A549 (cell line): ENCODE data around the gene ZNF445. TPM values are rescaled to one million over a fixed set of nuclear protein-coding genes. Genes with fewer than 3 reads are reported as not detected.

ENCODE experiments used
- ATAC-seq, 2 experiments: fragments of 200-7000 bp in 1 of 2; fragments of >200 bp in 1 of 2; cut with Nextera tagmentation in 1 of 2; cut with Tn5 transposase in 1 of 2; 3 replicates each; pipeline versions ENCODE4 v1.8.0 to v1.9.1; 2018 to 2020; ENCODE audit warnings: mild to moderate bottlenecking in 1 of 2, moderate library complexity in 1 of 2
- CTCF ChIA-PET: fragments of 300-600 bp; sonication (Branson Sonifier 250); formaldehyde crosslinking; extraction: SDS; loops from one replicate; lab custom pipeline; 2021; ENCODE audit warnings: antibody characterized with exemption, inconsistent platforms; lab: Yijun Ruan, JAX
- POLR2A ChIA-PET: fragments of 350-600 bp; formaldehyde crosslinking; extraction: SDS; loops from one replicate; lab custom pipeline; 2021; ENCODE audit warnings: antibody characterized with exemption, inconsistent platforms; lab: Yijun Ruan, JAX
- DNase-seq, 2 experiments: peaks; one replicate each; pipeline versions ENCODE4 v3.0.0 to v3.0.0-alpha.2; 2011 to 2016; ENCODE audit warnings: low read depth in 1 of 2, low spot score in 1 of 2
- FAIRE-seq: peaks from 2 replicates; lab custom pipeline; 2011; peaks lifted over from hg19 to GRCh38; lab: Jason Lieb, UNC
- H3K27ac ChIP-seq, 2 experiments: fragments of >200 bp; sonication (Bioruptor Twin); formaldehyde crosslinking; 3 replicates each; pipeline ENCODE4 v1.5.1; 2016 to 2017
- H3K4me1 ChIP-seq: fragments of >200 bp; sonication (Bioruptor Twin); formaldehyde crosslinking; 3 replicates; pipeline ENCODE4 v1.6.1; 2016
- H3K4me2 ChIP-seq: fragments of >200 bp; sonication (Bioruptor Twin); formaldehyde crosslinking; 3 replicates; pipeline ENCODE4 v1.6.1; 2016
- H3K4me3 ChIP-seq: fragments of >200 bp; sonication (Bioruptor Twin); formaldehyde crosslinking; 3 replicates; pipeline ENCODE4 v1.5.1; 2016
- H3K9me3 ChIP-seq: fragments of >200 bp; sonication (Bioruptor Twin); formaldehyde crosslinking; 3 replicates; pipeline ENCODE4 v1.6.1; 2016
- BHLHE40 ChIP-seq: IDR thresholded peaks from 2 replicates; pipeline ENCODE4 v1.6.1; 2012; ENCODE audit warnings: low read depth, low read length, inconsistent platforms
- CBX2 ChIP-seq: fragments of 200-600 bp; sonication (generic); IDR thresholded peaks from 2 replicates; pipeline ENCODE4 v1.6.1; 2016; ENCODE audit warnings: low read depth, mild to moderate bottlenecking, borderline replicate concordance
- E2F6 ChIP-seq: IDR thresholded peaks from 2 replicates; pipeline ENCODE4 v1.6.1; 2012; ENCODE audit warnings: low read depth, borderline replicate concordance
- EHF ChIP-seq: fragments of 250-450 bp; sonication (Bioruptor Pico); IDR thresholded peaks from 2 replicates; pipeline ENCODE4 v1.5.0; 2020; ENCODE audit warnings: mild to moderate bottlenecking
- EHMT2 ChIP-seq: fragments of 200-600 bp; sonication (generic); IDR thresholded peaks from 2 replicates; pipeline ENCODE4 v1.6.1; 2016; ENCODE audit warnings: antibody characterized with exemption, low read depth, mild to moderate bottlenecking, moderate library complexity
- FOSL2 ChIP-seq, 2 experiments: fragments of 450-650 bp in 1 of 2; fragments of >200 bp in 1 of 2; sonication (Bioruptor Twin) in 1 of 2; formaldehyde crosslinking; IDR thresholded peaks; 2 replicates each; pipeline versions ENCODE4 v1.5.0 to v1.6.1; 2016 to 2020; ENCODE audit warnings: mild to moderate bottlenecking in 1 of 2, moderate library complexity in 1 of 2
- GATA3 ChIP-seq: IDR thresholded peaks from 2 replicates; pipeline ENCODE4 v1.6.1; 2012; ENCODE audit warnings: borderline replicate concordance
- HDAC2 ChIP-seq: fragments of 200-600 bp; sonication (generic); IDR thresholded peaks from 2 replicates; pipeline ENCODE4 v1.6.1; 2016
- HES2 ChIP-seq: fragments of >200 bp; sonication (Bioruptor Twin); formaldehyde crosslinking; IDR thresholded peaks from 2 replicates; pipeline ENCODE4 v1.6.1; 2016
- HOXA7 ChIP-seq: fragments of 250-450 bp; sonication (Bioruptor Pico); IDR thresholded peaks from 2 replicates; pipeline ENCODE4 v1.5.0; 2020; ENCODE audit warnings: mild to moderate bottlenecking, moderate library complexity
- HOXB13 ChIP-seq: fragments of 250-450 bp; sonication (Bioruptor Pico); IDR thresholded peaks from 2 replicates; pipeline ENCODE4 v1.5.0; 2020; ENCODE audit warnings: low read depth, mild to moderate bottlenecking, moderate library complexity
- HOXB5 ChIP-seq: fragments of 250-450 bp; sonication (Bioruptor Pico); IDR thresholded peaks from 2 replicates; pipeline ENCODE4 v1.5.0; 2020; ENCODE audit warnings: mild to moderate bottlenecking, moderate library complexity
- MAX ChIP-seq: IDR thresholded peaks from 2 replicates; pipeline ENCODE4 v1.6.1; 2012
- MAZ ChIP-seq: fragments of 150-350 bp; IDR thresholded peaks from 2 replicates; pipeline ENCODE4 v1.6.1; 2014; ENCODE audit warnings: antibody characterized with exemption, low read depth, low read length, borderline replicate concordance
- NFE2L2 ChIP-seq: fragments of 150-350 bp; conservative IDR thresholded peaks from 2 replicates; pipeline ENCODE4 v1.6.1; 2014; ENCODE audit warnings: low read length
- NR3C1 ChIP-seq: fragments of >200 bp; sonication (Bioruptor Twin); formaldehyde crosslinking; IDR thresholded peaks from 3 replicates; pipeline ENCODE4 v1.6.1; 2017
- PHF8 ChIP-seq: fragments of 200-600 bp; sonication (generic); IDR thresholded peaks from 2 replicates; pipeline ENCODE4 v1.6.1; 2016; ENCODE audit warnings: low read depth, mild to moderate bottlenecking, antibody characterized with exemption, moderate library complexity, borderline replicate concordance
- SREBF2 ChIP-seq: fragments of 450-650 bp; IDR thresholded peaks from 2 replicates; pipeline ENCODE4 v1.6.1; 2014; ENCODE audit warnings: mild to moderate bottlenecking, moderate library complexity
- ZFP36 ChIP-seq: fragments of 450-650 bp; IDR thresholded peaks from 2 replicates; pipeline ENCODE4 v1.6.1; 2014; ENCODE audit warnings: borderline replicate concordance; ENCODE audit not compliant: partially characterized antibody
- ZNF302 ChIP-seq: fragments of 250-450 bp; sonication (Bioruptor Pico); IDR thresholded peaks from 2 replicates; pipeline ENCODE4 v1.9.0; 2021; ENCODE audit warnings: inconsistent platforms, mild to moderate bottlenecking, moderate library complexity
- WGBS: methylation state at CpG from one replicate; pipeline ENCODE4 v1.1.6; 2017; ENCODE audit errors: missing lambda C conversion rate; 5-methylcytosine and 5-hydroxymethylcytosine counted together
- polyA plus RNA-seq, 4 experiments: library from polyadenylated mRNA; depleted of rRNA in 3 of 4; stranded (reverse); fragments of >200 nt; fragmentation: RNase III in 1 of 4; extraction: RNeasy Plus Mini Kit Qiagen cat#74134 plus additional on column Dnase treatment in 1 of 4; gene quantifications; 2 replicates in 3 of 4; 3 replicates in 1 of 4; pipeline ENCODE4 v1.2.3, GENCODE V29; 2011 to 2017
- TF ChIP-seq, protein P1 (sequence below): fragments of 250-450 bp; sonication (Bioruptor Pico); IDR thresholded peaks from 2 replicates; pipeline ENCODE4 v1.5.0; 2020; ENCODE audit warnings: low read depth, mild to moderate bottlenecking, moderate library complexity
- TF ChIP-seq, protein P2 (sequence below): fragments of >200 bp; sonication (Bioruptor Twin); formaldehyde crosslinking; IDR thresholded peaks from 3 replicates; pipeline ENCODE4 v1.5.1; 2016
- TF ChIP-seq, protein P3 (sequence below): fragments of 250-450 bp; sonication (Bioruptor Pico); IDR thresholded peaks from 2 replicates; pipeline ENCODE4 v1.5.0; 2021; ENCODE audit warnings: mild to moderate bottlenecking, moderate library complexity, borderline replicate concordance
- TF ChIP-seq, protein P4 (sequence below): IDR thresholded peaks from 2 replicates; pipeline ENCODE4 v1.6.1; 2012

ZNF445 gene
- polyA plus RNA-seq, 2 of the 4 experiments (the other 2 are of a cell fraction): 3.4 to 4.0 TPM

DNA sequence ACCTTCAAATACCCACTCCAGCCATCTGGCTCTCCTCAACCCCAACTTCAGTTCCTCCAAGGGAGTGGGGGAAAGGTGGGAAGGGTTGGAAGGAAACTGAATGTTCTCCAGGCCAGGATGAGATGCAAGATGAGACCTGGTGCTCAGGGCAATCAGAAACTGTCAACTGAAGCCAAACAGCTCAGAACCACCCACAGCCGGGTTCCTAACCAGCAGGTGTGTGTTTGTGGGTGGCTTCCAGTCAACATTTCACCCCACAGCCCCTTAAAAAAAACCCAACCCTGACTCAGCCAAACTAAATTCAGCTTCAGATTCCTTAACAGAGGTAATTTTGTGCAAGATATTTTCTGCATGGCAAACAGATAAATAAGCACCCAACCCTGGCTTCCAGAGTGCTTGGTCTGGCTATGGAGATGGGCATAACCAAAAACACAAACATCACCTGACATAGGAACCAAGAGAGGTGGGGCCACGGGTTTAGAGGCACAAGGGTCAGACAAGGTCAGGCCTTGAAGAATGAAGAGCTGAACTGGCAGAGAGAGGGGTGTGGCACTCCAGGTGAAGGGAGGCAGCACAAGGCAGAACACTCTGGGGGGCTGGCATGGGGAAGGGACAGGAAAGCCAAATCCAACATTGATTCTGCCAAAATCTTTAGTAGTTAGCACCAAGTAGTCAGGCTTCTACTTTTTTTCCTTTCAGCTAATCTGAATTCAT lies 34.7 kb downstream of the ZNF445 start:
- WGBS: 59% methylated on average over 2 of the region's 2 CpGs
- no peak for TF ChIP-seq BHLHE40
- TF ChIP-seq MAX: no peak
- TF ChIP-seq E2F6: no peak
- TF ChIP-seq HOXB13 (CRISPR knock-in tag): no peak
- TF ChIP-seq HOXA7: no peak
- TF ChIP-seq NR3C1: no peak
- TF ChIP-seq, protein P1, sequence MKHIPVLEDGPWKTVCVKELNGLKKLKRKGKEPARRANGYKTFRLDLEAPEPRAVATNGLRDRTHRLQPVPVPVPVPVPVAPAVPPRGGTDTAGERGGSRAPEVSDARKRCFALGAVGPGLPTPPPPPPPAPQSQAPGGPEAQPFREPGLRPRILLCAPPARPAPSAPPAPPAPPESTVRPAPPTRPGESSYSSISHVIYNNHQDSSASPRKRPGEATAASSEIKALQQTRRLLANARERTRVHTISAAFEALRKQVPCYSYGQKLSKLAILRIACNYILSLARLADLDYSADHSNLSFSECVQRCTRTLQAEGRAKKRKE (CRISPR knock-in tag): no peak
- TF ChIP-seq FOSL2 (IDR thresholded peaks at IDR 0.05): no peak
- TF ChIP-seq FOSL2 (CRISPR knock-in tag; IDR thresholded peaks at IDR 0.05): no peak
- no peak for TF ChIP-seq SREBF2
- H3K4me2 ChIP-seq: no peak overlapping the region
- no peak for DNase-seq
- POLR2A ChIA-PET: no interaction called here
- no peak overlapping the region for H3K27ac ChIP-seq
- no peak for FAIRE-seq
- CTCF ChIA-PET: interaction anchor here (0.7 kb wide), 1 partner anchor 76 kb away, joined by 3 read pairs; no protein-coding TSS in a partner anchor
- no peak overlapping the region for H3K4me3 ChIP-seq
- no peak for ATAC-seq
- peaks cover 37% of the 10 kb centered on the region for H3K9me3 ChIP-seq
- H3K4me1 ChIP-seq: no peaks in the 10 kb centered on the region

GRCh38 chr3:44439499-44440295 lies 37.8 kb downstream of the ZNF445 start:
- TF ChIP-seq, protein P2, sequence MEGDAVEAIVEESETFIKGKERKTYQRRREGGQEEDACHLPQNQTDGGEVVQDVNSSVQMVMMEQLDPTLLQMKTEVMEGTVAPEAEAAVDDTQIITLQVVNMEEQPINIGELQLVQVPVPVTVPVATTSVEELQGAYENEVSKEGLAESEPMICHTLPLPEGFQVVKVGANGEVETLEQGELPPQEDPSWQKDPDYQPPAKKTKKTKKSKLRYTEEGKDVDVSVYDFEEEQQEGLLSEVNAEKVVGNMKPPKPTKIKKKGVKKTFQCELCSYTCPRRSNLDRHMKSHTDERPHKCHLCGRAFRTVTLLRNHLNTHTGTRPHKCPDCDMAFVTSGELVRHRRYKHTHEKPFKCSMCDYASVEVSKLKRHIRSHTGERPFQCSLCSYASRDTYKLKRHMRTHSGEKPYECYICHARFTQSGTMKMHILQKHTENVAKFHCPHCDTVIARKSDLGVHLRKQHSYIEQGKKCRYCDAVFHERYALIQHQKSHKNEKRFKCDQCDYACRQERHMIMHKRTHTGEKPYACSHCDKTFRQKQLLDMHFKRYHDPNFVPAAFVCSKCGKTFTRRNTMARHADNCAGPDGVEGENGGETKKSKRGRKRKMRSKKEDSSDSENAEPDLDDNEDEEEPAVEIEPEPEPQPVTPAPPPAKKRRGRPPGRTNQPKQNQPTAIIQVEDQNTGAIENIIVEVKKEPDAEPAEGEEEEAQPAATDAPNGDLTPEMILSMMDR: no peak
- TF ChIP-seq ZFP36: no peak
- TF ChIP-seq, protein P3, sequence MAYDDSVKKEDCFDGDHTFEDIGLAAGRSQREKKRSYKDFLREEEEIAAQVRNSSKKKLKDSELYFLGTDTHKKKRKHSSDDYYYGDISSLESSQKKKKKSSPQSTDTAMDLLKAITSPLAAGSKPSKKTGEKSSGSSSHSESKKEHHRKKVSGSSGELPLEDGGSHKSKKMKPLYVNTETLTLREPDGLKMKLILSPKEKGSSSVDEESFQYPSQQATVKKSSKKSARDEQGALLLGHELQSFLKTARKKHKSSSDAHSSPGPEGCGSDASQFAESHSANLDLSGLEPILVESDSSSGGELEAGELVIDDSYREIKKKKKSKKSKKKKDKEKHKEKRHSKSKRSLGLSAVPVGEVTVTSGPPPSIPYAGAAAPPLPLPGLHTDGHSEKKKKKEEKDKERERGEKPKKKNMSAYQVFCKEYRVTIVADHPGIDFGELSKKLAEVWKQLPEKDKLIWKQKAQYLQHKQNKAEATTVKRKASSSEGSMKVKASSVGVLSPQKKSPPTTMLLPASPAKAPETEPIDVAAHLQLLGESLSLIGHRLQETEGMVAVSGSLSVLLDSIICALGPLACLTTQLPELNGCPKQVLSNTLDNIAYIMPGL: no peak
- TF ChIP-seq HES2: no peak
- WGBS: 87% methylated on average over 7 of the region's 7 CpGs
- Histone ChIP-seq H3K9me3 (peaks cover 12% of the 10 kb centered on the region; the same call in 1 of the 3 replicates), H3K4me3 (no peak overlapping the region), H3K4me1 (no peaks in the 10 kb centered on the region), H3K4me2 (no peak overlapping the region), H3K27ac (no peak overlapping the region)
- FAIRE-seq: no peak
- ChIA-PET CTCF (no interaction called here), POLR2A (no interaction called here)
- ATAC-seq: no peak
- DNase-seq: no peak

DNA sequence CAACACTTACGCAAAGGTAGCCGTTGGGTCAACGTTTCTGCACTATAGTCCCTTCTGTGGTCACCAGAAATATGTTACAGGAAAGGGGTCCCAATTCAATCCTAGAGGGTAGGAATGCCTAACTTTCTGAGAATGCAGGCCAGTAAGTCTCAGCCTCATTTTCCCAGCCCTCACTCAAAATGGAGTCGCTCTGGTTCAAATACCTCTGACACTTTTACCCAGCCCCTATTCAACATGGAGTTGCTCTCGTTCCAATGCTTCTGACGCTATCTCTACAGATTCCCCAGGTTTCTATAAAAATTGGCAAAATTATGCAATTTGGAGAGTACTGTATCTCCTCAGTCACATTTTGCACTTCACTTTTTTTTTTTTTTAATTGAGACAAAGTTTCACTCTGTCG lies 39.7 kb downstream of the ZNF445 start:
- ChIA-PET CTCF (no interaction called here), POLR2A (no interaction called here)
- TF ChIP-seq NFE2L2 (no peak), HOXB5 (CRISPR knock-in tag) (no peak), EHF (CRISPR knock-in tag) (no peak), EHMT2 (no peak), HOXB13 (CRISPR knock-in tag) (no peak), ZNF302 (CRISPR knock-in tag) (no peak), ZFP36 (no peak), SREBF2 (no peak), CBX2 (no peak), MAZ (no peak), GATA3 (no peak), HDAC2 (no peak), PHF8 (no peak)
- TF ChIP-seq, protein P4, sequence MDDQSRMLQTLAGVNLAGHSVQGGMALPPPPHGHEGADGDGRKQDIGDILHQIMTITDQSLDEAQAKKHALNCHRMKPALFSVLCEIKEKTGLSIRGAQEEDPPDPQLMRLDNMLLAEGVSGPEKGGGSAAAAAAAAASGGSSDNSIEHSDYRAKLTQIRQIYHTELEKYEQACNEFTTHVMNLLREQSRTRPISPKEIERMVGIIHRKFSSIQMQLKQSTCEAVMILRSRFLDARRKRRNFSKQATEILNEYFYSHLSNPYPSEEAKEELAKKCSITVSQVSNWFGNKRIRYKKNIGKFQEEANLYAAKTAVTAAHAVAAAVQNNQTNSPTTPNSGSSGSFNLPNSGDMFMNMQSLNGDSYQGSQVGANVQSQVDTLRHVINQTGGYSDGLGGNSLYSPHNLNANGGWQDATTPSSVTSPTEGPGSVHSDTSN: no peak
- ATAC-seq: no peak
- no peak for FAIRE-seq
- WGBS: 97% methylated on average over 7 of the region's 7 CpGs
- DNase-seq: no peak
- Histone ChIP-seq H3K4me3 (no peak overlapping the region), H3K27ac (no peak overlapping the region), H3K4me2 (no peak overlapping the region), H3K4me1 (no peaks in the 10 kb centered on the region), H3K9me3 (peaks cover 6% of the 10 kb centered on the region; the same call in 1 of the 3 replicates)
